SK-N-SH treated with all-trans-retinoic acid at 6 μM for 48 hours (cell line): ENCODE data around the gene THOP1.

Source experiments
- TOX ChIP-seq: fragments of 250-450 bp; sonication (Bioruptor Pico); IDR thresholded peaks from 2 replicates; pipeline ENCODE4 v1.8.0; 2021; ENCODE audit warnings: mild to moderate bottlenecking, moderate library complexity, borderline replicate concordance
- ZNF70 ChIP-seq: fragments of 450-650 bp; formaldehyde crosslinking; IDR thresholded peaks from 2 replicates; pipeline ENCODE4 v1.5.0; 2020; ENCODE audit warnings: mild to moderate bottlenecking, moderate library complexity

- TF ChIP-seq TOX (CRISPR knock-in tag) (no peak), ZNF70 (CRISPR knock-in tag) (no peak)
Observed at GRCh38 chr19:2774953-2775555, 10.2 kb upstream of the THOP1 start.
